ENCODE data around the gene LRP2. TPM values are rescaled to one million over a fixed set of nuclear protein-coding genes. Genes with fewer than 3 reads are reported as not detected.
A peak's percentile ranks its signal among the peaks of the same experiment; 100 is the strongest.

LRP2 gene
- total and polyA plus RNA-seq, 2 experiments from 2014 or later: 8.1 to 38.3 TPM

- H3K79me2 ChIP-seq: no peaks in the 10 kb centered on the region
- H2AFZ ChIP-seq: no peak overlapping the region
These were observed 220.5 kb downstream of the LRP2 start for GRCh38 chr2:169141713-169142352.

GRCh38 chr2:169139993-169140767 lies 222.2 kb downstream of the LRP2 start:
- no peak for DNase-seq (ENCODE audit: low spot score)
- no peak overlapping the region for H2AFZ ChIP-seq
- no peaks in the 10 kb centered on the region for H3K4me1 ChIP-seq (ENCODE audit: insufficient read depth)
- TF ChIP-seq EZH2 (IDR thresholded peaks at IDR 0.05; ENCODE audit: borderline replicate concordance) (no peak), CTCF (IDR thresholded peaks at IDR 0.05; ENCODE audit: poor library complexity) (no peak)
- H3K79me2 ChIP-seq: no peaks in the 10 kb centered on the region
- no peaks in the 10 kb centered on the region for H3K36me3 ChIP-seq (replicated peaks; ENCODE audit: insufficient read depth, low read depth)
- no peaks in the 10 kb centered on the region for H3K9me3 ChIP-seq (ENCODE audit: low read depth)
- H3K9me2 ChIP-seq (replicated peaks; ENCODE audit: insufficient read depth): no peaks in the 10 kb centered on the region
- H3K4me3 ChIP-seq: no peak overlapping the region
- WGBS (ENCODE audit: low lambda C conversion rate, missing lambda C conversion rate): 63% methylated on average over 8 of the region's 8 CpGs
- no peaks in the 10 kb centered on the region for H4K20me1 ChIP-seq (ENCODE audit: insufficient read depth, poor library complexity, severe bottlenecking)
- no peaks in the 10 kb centered on the region for H3K27me3 ChIP-seq
- no peak overlapping the region for H3K4me2 ChIP-seq
- no peak overlapping the region for H3K27ac ChIP-seq

More at GRCh38 chr2:169141713-169142352, 220.5 kb downstream of the LRP2 start:
- no peaks in the 10 kb centered on the region for H3K36me3 ChIP-seq (replicated peaks; ENCODE audit: insufficient read depth, low read depth)
- H3K9me2 ChIP-seq (replicated peaks; ENCODE audit: insufficient read depth): no peaks in the 10 kb centered on the region
- peak; percentile 75 for DNase-seq (ENCODE audit: low spot score)
- no peaks in the 10 kb centered on the region for H4K20me1 ChIP-seq (ENCODE audit: insufficient read depth, poor library complexity, severe bottlenecking)
- no peaks in the 10 kb centered on the region for H3K27me3 ChIP-seq
- no peaks in the 10 kb centered on the region for H3K4me1 ChIP-seq (ENCODE audit: insufficient read depth)
- TF ChIP-seq CTCF (IDR thresholded peaks at IDR 0.05; ENCODE audit: poor library complexity) (peak; percentile 64), EZH2 (IDR thresholded peaks at IDR 0.05; ENCODE audit: borderline replicate concordance) (no peak)
- H3K27ac ChIP-seq: no peak overlapping the region
- WGBS (ENCODE audit: low lambda C conversion rate, missing lambda C conversion rate): 42% methylated on average over 10 of the region's 10 CpGs
- no peak overlapping the region for H3K4me3 ChIP-seq
- H3K9me3 ChIP-seq (ENCODE audit: low read depth): no peaks in the 10 kb centered on the region
- no peak overlapping the region for H3K4me2 ChIP-seq

- DNase-seq (ENCODE audit: low spot score): no peak
- TF ChIP-seq CTCF (IDR thresholded peaks at IDR 0.05; ENCODE audit: poor library complexity) (no peak), EZH2phosphoT487 (IDR thresholded peaks at IDR 0.05; ENCODE audit: low read depth, severe bottlenecking, unreplicated experiment) (no peak), EZH2 (IDR thresholded peaks at IDR 0.05; ENCODE audit: borderline replicate concordance) (no peak)
- H4K20me1 ChIP-seq (ENCODE audit: insufficient read depth, poor library complexity, severe bottlenecking): no peaks in the 10 kb centered on the region
- 78% methylated on average over 7 of the region's 7 CpGs for WGBS (ENCODE audit: low lambda C conversion rate, missing lambda C conversion rate)
- no peak overlapping the region for H2AFZ ChIP-seq
- no peaks in the 10 kb centered on the region for H3K9me2 ChIP-seq (replicated peaks; ENCODE audit: insufficient read depth)
- H3K79me2 ChIP-seq: no peaks in the 10 kb centered on the region
- H3K4me3 ChIP-seq: no peak overlapping the region
- no peaks in the 10 kb centered on the region for H3K36me3 ChIP-seq (replicated peaks; ENCODE audit: insufficient read depth, low read depth)
- no peaks in the 10 kb centered on the region for H3K4me1 ChIP-seq (ENCODE audit: insufficient read depth)
- no peak overlapping the region for H3K4me2 ChIP-seq
- H3K27ac ChIP-seq: no peak overlapping the region
- no peaks in the 10 kb centered on the region for H3K27me3 ChIP-seq
- H3K9me3 ChIP-seq (ENCODE audit: low read depth): no peaks in the 10 kb centered on the region
These were observed 223.2 kb downstream of the LRP2 start for GRCh38 chr2:169139145-169139544.

All from hepatocyte (in vitro differentiated cells).